GM12891 (cell line): ENCODE data around the gene BRD3. TPM values are rescaled to one million over a fixed set of nuclear protein-coding genes. Genes with fewer than 3 reads are reported as not detected.
"Not testable (repeated sequence)": the region's sequence is repeated elsewhere in the genome, so short reads cannot be mapped to it uniquely, and the experiment has no call there.

Experiments used
- DNase-seq: peaks from one replicate; pipeline ENCODE4 v3.0.0; 2011; ENCODE audit warnings: low spot score; ENCODE audit not compliant: insufficient read length
- FAIRE-seq: peaks from 2 replicates; lab custom pipeline; 2011; peaks lifted over from hg19 to GRCh38; lab: Jason Lieb, UNC
- PAX5 ChIP-seq: IDR thresholded peaks from 2 replicates; pipeline ENCODE4 v1.6.1; 2011; ENCODE audit warnings: low read length, moderate library complexity, mild to moderate bottlenecking; ENCODE audit not compliant: insufficient read depth, severe bottlenecking
- POLR2A ChIP-seq: IDR thresholded peaks from 2 replicates; pipeline ENCODE4 v1.6.1; 2011; ENCODE audit warnings: low read depth, low read length, control low read depth
- POLR2AphosphoS5 ChIP-seq: IDR thresholded peaks from 2 replicates; pipeline ENCODE4 v1.6.1; 2011; ENCODE audit warnings: low read depth, low read length, control low read depth
- POU2F2 ChIP-seq: IDR thresholded peaks from 2 replicates; pipeline ENCODE4 v1.6.1; 2011; ENCODE audit warnings: low read depth, mild to moderate bottlenecking, control low read depth, low read length, moderate library complexity
- SPI1 ChIP-seq: IDR thresholded peaks from 2 replicates; pipeline ENCODE4 v1.6.1; 2011; ENCODE audit warnings: low read depth, low read length, control low read depth
- TAF1 ChIP-seq: IDR thresholded peaks from 2 replicates; pipeline ENCODE4 v1.6.1; 2011; ENCODE audit warnings: low read depth, low read length, control low read depth
- polyA plus RNA-seq: library from polyadenylated mRNA; unstranded; fragments of >200 nt; gene quantifications from one replicate; pipeline ENCODE4 v1.2.1, GENCODE V29; 2012; ENCODE audit warnings: low read depth, missing spikeins, inconsistent platforms; ENCODE audit not compliant: missing spikeins

BRD3 gene
- polyA plus RNA-seq: 6.1 TPM

DNA sequence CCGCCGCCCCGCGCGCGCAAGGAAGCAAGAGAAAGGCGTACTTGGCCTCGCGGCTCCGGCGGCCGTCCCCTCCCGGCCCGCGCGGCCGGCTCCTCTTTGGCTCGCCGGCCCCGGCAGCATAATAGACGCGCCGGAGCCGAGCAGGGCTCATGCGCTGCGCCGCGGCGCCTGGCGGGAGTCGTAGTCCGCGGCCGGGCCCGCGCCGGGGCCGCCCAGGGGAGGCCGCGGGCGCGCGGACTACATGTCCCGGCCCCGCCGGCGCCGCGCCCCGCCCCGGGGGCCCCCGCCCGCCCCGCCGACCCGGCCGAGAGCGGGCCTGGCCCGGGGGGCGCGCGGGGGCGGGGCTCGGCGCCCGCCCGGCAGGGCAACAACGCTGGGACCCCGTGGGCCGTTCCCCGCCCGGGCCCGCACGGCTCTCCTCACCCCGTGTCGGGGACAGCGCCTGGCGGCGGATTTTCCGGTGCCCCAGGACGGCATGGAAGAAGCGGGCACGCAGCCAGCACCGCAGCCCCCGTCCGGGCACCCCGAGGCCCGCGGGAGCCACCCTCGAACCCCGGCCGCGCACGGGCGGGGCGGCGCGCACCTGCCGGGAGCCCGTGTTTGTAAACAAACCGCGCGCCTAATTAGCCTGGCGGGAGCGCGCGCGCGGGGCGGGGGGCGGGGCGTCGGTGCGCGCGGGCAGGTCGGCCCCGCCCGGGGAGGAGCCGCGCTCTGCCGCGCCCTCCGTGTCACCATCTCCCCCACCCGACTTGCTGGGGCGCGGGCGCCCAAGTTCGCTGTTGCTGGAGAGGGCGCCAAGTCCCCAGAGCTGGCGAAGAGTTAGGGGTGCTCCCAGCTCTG, at the start of gene BRD3:
Gene BRD3 (minus strand): TSS at position 123 of the 840 bp plus-strand sequence. CDS start 14,549 bp downstream, outside the sequence.
- peak; percentile 92 for FAIRE-seq

DNA sequence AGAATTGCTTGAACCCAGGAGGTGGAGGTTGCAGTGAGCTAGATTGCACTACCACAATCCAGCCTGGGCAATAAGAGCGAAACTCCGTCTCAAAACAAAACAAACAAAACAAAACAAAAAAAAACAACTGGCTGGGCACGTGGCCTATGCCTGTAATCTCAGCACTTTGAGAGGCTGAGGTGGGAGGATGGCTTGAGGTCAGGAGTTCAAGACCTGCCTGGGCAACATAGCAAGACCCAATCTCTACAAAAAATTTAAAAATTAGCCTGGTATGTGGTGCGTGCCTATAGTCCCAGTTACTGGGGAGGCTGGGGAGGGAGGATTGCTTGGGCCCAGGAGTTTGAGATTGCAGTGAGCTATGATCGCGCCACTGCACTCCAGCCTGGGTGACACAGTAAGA, 44.7 kb upstream of the BRD3 start:
- TF ChIP-seq TAF1 (no peak), SPI1 (no peak), PAX5 (no peak), POLR2AphosphoS5 (no peak), POU2F2 (no peak), POLR2A (no peak)
- FAIRE-seq: no peak
- DNase-seq: no peak

More for the DNA sequence above, at the start of gene BRD3:
- peak; percentile 87 for DNase-seq
- TF ChIP-seq POU2F2 (no peak), POLR2A (no peak)

DNA sequence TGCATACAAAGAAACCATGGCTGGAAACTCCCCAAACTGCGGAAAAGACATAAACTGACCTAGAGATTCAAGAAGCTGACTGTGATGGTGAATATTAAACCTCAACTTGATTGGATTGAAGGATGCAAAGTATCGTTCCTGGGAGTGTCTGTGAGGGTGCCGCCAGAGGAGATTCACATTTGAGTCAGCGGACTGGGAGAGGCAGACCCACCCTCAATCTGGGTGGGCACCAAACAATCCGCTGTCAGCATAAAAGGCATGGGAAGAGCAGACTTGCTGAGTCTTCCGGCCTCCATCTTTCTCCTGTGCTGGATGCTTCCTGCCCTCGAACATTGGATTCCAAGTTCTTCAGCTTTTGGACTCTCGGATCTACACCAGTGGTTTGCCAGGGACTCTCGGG, 43.2 kb upstream of the BRD3 start:
- FAIRE-seq: no peak
- TF ChIP-seq POLR2A (no peak), POU2F2 (no peak), SPI1 (no peak), PAX5 (no peak), POLR2AphosphoS5 (no peak), TAF1 (no peak)
- DNase-seq: no peak

DNA sequence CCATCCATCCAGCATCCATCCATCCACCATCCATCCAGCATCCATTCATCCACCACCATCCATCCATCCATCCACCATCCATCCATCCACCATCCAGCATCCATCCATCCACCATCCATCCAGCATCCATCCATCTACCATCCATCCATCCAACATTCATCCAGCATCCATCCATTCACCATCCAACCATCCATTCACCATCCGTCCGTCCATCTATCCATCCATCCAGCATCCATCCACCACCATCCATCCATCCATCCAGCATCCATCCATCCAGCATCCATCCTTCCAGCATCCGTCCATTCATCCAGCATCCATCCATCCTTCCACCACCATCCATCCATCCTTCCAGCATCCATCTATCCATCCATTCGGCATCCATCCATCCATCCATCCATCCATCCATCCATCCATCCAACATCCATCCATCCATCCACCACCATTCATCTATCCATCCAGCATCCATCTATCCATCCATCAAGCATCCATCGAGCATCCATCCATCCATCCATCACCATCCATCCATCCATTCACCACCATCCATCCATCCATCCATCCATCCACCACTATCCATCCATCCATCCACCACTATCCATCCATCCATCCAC, 35.7 kb upstream of the BRD3 start:
- FAIRE-seq: peak; percentile 52

DNA sequence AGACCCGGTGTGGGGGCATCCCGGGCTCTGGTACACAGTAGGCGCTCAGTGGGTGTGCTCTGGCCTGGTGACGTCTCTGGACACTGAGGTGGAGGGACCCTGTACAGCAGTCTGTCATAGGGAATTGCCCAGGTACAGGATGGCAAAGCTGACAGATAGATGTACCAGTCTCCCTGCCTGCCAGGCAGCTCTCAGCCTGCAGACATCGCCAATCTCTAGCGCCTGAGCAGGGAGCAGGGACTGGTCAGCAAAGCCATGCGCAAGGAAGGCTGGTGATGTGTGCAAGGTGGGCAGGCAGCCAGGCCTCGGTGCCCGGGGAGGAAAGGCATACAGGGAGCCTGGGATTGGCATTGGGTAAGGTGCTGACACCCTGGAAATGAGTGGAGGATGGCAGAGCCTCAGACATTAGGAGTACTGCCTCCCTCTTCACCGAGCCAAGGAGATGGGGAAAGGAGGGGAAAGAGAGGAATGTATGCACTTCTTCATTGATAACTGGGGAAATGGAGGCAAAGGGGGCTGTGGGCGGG, 33.9 kb upstream of the BRD3 start:
- DNase-seq: no peak
- FAIRE-seq: no peak
- TF ChIP-seq TAF1 (no peak), PAX5 (no peak), POU2F2 (no peak), POLR2AphosphoS5 (no peak), POLR2A (no peak)

More for the DNA sequence above, 35.7 kb upstream of the BRD3 start:
- no peak for TF ChIP-seq POU2F2
- no peak for TF ChIP-seq TAF1
- TF ChIP-seq PAX5: no peak
- no peak for TF ChIP-seq POLR2AphosphoS5
- no peak for TF ChIP-seq POLR2A
- TF ChIP-seq SPI1: no peak
- DNase-seq: no peak

DNA sequence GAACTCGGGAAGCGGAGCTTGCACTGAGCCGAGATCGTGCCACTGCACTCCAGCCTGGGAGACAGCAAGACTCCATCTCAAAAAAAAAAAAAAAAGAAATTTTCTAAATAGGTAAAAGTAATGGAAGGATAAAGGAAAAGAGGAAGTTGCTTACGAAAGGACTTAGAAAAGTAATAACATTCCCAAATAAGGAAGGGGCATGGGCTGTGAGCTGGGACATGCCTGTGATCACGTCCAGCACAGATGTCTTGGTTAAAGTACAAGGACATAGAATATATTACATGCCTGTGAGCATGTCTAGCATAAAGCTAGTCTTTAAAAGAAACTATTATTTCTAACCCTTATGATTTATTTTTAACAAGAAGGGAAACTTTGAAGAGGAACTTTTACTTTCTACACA, 33.3 kb upstream of the BRD3 start:
- DNase-seq, FAIRE-seq: not testable (repeated sequence)

DNA sequence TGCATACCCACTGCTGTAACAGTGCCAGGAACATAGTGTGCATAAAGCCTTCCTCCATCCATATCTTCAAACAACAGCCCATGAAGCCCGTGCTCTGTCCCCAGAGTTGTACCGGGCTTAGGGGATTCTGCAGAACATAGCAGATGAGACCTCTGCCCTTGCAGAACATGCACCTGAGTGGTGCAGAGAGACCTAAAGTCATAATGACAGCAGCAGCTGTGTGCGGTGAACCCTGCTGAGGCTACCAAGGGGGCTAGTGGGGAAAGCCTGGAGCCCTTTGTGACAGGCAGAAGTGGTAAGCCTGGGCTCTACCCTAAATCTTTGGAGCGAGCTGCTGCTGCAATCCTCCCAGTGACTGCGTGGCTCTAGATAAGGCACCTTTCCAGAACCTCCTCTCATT, 32.2 kb upstream of the BRD3 start:
- no peak for FAIRE-seq
- DNase-seq: no peak
- TF ChIP-seq TAF1 (no peak), SPI1 (no peak), POLR2AphosphoS5 (no peak), PAX5 (no peak), POLR2A (no peak), POU2F2 (no peak)

DNA sequence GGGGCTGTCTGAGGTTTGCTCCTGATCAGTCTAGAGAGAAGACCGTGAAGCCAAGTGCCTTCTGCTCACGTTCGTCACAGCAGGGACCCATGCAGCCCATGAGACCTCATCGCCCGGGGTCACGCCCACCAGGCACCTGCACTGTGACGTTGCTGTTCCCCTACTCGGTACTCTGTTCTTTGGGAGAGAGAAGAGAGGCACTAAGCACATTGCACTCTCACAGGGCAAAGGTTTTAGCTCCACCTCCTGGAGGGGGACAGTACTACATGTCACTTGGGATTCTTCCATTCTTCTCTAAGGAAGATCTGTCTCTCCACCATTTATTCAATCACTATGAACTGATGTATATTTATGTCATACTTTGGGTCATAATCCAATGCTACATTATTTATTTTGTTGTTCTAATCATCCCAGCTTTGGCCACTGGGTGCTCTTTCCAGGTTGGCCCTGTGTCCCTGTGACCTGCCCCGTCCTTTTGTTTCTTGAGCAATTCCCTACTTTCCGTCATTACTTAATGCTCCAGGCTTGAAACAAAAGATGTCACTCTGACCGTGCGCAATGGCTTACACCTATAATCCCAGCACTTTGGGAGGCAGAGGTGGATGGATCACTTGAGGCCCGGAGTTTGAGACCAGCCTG, 31.4 kb upstream of the BRD3 start:
- DNase-seq (peak; percentile 60), FAIRE-seq (peak; percentile 76)
- TF ChIP-seq POLR2AphosphoS5: no peak
- no peak for TF ChIP-seq POU2F2
- TF ChIP-seq POLR2A: no peak
- no peak for TF ChIP-seq SPI1
- no peak for TF ChIP-seq PAX5
- no peak for TF ChIP-seq TAF1

DNA sequence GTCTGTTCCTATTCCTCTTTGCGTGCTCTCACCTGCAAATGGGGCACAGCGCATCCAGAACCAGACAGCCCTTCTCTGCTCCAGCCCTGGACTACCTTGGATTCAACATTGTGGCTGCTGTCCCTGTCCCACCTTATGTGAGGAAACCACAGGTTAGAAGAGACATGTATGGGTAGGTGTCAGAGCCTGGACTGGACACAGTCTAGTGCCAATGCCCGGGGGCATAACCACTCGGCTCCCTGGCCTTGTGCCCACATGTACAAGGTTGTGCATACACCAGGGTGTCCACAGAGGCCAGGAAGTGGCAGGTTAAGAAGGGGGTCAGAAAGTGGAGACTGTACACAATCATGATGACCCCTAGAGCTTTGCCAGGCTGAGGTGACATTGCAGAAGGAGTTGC, 22.1 kb upstream of the BRD3 start:
- no peak for DNase-seq

More for the DNA sequence above, 22.1 kb upstream of the BRD3 start:
- FAIRE-seq: no peak
- TF ChIP-seq POLR2A (no peak), SPI1 (no peak), TAF1 (no peak), POU2F2 (no peak), POLR2AphosphoS5 (no peak), PAX5 (no peak)
